Pancreas (tissue), 10 donors: ENCODE data around the gene ARV1. TPM values are rescaled to one million over a fixed set of nuclear protein-coding genes. Genes with fewer than 3 reads are reported as not detected.
"Not testable (repeated sequence)": the region's sequence is repeated elsewhere in the genome, so short reads cannot be mapped to it uniquely, and the experiment has no call there.

Source experiments
- ATAC-seq, 4 donors: fragments of 200-7000 bp; cut with Tn5 transposase; one replicate each; pipeline versions ENCODE4 v1.8.0 to v1.9.1; 2020; ENCODE audit warnings: mild to moderate bottlenecking in 4 of 4, moderate library complexity in 4 of 4
- DNase-seq, 6 donors: peaks; one replicate each; pipeline ENCODE4 v3.0.0-alpha.2; 2020
- FAIRE-seq: peaks from 2 replicates; lab custom pipeline; 2012; peaks lifted over from hg19 to GRCh38; lab: Jason Lieb, UNC
- H3K27ac ChIP-seq, 4 donors: fragments of 200-600 bp; sonication (generic); 1 replicate in 3 of 4; 2 replicates in 1 of 4; pipeline versions ENCODE4 v1.5.0 to v1.8.0; 2020
- H3K27me3 ChIP-seq, 4 donors: fragments of 200-600 bp; one replicate each; pipeline ENCODE4 v1.8.0; 2021
- H3K36me3 ChIP-seq, 3 donors: fragments of 200-600 bp; sonication (generic) in 1 of 3; one replicate each; pipeline versions ENCODE4 v1.5.0 to v1.8.0; 2020 to 2021
- H3K4me1 ChIP-seq, 3 donors: fragments of 200-600 bp; one replicate each; pipeline ENCODE4 v1.8.0; 2021
- H3K4me3 ChIP-seq, 4 donors: fragments of 200-600 bp; sonication (generic) in 2 of 4; one replicate each; pipeline versions ENCODE4 v1.5.0 to v1.8.0; 2020 to 2021
- H3K9me3 ChIP-seq, 4 donors: fragments of 200-600 bp; one replicate each; pipeline ENCODE4 v1.8.0; 2021
- WGBS, 2 donors: extraction: QIAGEN DNeasy Blood & Tissue Kit; methylation state at CpG; one replicate each; pipeline ENCODE4 v1.1.7; 2013; 5-methylcytosine and 5-hydroxymethylcytosine counted together
- intact Hi-C, 3 donors: fragments of 100-400 bp; cut with DNase I; formaldehyde crosslinking; loops; one replicate each; pipeline versions ENCODE4 v1.11.1 to v1.14.2; 2022
- polyA plus RNA-seq, 2 donors: library from polyadenylated mRNA; stranded (reverse); fragments of 200-250 nt; gene quantifications; one replicate each; pipeline ENCODE4 v1.2.3, GENCODE V29; 2013
- total RNA-seq, 6 donors: library from RNA; stranded (reverse); fragmentation: NEBNext Ultra II Directional in 4 of 6; extraction: Animal tissue kit (Norgen Biotek cat#: 25700) in 4 of 6; gene quantifications; one replicate each; pipeline versions ENCODE4 v1.2.1 to v1.2.4, GENCODE V29; 2021 to 2023
- TF ChIP-seq, protein P1 (sequence below), 4 donors: fragments of 200-600 bp; sonication (generic) in 3 of 4; IDR thresholded peaks; one replicate each; pipeline versions ENCODE4 v1.5.0 to v1.8.0; 2021; ENCODE audit warnings: antibody characterized with exemption in 4 of 4
- donor health status: healthy with polysubstance abuse.
- donor health status: DM: no; HTN: no; CAD: no; lungs with moderate emphysema.
- donor health status: DM: no; HTN: no; CAD: no.
- donor health status: control.
- donor health status: control.
- donor health status: Bipolar disorder and iron deficiency.
- donor health status: DM: yes; HTN: yes; CAD: no.
- donor health status: DM: no; HTN: no; CAD: no.
- donor health status: DM: no; HTN: no; CAD: no.
- donor health status: DM: yes; HTN: yes; CAD: no.

The ARV1 gene
- total and polyA plus RNA-seq, 8 donors, result 7.4 to 20.1 (median 9.0) TPM

DNA sequence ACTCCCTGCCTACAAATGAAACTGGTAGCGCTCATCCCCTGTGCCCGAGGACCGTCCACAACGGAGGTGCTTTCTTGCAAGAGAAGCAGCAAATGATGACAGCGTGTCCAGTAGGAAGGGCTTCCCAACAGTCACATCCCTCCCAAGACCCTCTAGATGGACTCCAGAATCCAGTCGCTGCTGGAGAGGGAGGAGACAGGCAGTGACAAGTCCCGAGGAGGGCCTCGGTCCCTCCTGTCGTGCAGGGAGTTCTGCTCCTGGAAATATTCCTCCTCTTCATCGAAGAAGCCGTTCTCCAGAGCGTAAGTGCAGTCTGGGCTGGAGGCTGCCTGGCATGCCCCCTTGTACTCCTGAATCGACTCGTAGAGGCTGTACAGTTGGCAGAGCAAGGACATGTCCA, 40.8 kb downstream of the ARV1 start:
- DNase-seq (no peak), FAIRE-seq (no peak), ATAC-seq (no peak)
- WGBS, 2 donors, result 91 to 93% methylated on average over 14 of the region's 14 CpGs
- no peaks in the 10 kb centered on the region for H3K9me3 ChIP-seq
- TF ChIP-seq, protein P1, sequence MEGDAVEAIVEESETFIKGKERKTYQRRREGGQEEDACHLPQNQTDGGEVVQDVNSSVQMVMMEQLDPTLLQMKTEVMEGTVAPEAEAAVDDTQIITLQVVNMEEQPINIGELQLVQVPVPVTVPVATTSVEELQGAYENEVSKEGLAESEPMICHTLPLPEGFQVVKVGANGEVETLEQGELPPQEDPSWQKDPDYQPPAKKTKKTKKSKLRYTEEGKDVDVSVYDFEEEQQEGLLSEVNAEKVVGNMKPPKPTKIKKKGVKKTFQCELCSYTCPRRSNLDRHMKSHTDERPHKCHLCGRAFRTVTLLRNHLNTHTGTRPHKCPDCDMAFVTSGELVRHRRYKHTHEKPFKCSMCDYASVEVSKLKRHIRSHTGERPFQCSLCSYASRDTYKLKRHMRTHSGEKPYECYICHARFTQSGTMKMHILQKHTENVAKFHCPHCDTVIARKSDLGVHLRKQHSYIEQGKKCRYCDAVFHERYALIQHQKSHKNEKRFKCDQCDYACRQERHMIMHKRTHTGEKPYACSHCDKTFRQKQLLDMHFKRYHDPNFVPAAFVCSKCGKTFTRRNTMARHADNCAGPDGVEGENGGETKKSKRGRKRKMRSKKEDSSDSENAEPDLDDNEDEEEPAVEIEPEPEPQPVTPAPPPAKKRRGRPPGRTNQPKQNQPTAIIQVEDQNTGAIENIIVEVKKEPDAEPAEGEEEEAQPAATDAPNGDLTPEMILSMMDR (IDR thresholded peaks at IDR 0.05), result no peak
- H3K4me3 ChIP-seq, result no peak overlapping the region
- no peak overlapping the region for H3K27ac ChIP-seq
- H3K27me3 ChIP-seq, result no peaks in the 10 kb centered on the region
- H3K36me3 ChIP-seq, result no peaks in the 10 kb centered on the region
- H3K4me1 ChIP-seq, result no peaks in the 10 kb centered on the region
- intact Hi-C loops, result no loop called here

DNA sequence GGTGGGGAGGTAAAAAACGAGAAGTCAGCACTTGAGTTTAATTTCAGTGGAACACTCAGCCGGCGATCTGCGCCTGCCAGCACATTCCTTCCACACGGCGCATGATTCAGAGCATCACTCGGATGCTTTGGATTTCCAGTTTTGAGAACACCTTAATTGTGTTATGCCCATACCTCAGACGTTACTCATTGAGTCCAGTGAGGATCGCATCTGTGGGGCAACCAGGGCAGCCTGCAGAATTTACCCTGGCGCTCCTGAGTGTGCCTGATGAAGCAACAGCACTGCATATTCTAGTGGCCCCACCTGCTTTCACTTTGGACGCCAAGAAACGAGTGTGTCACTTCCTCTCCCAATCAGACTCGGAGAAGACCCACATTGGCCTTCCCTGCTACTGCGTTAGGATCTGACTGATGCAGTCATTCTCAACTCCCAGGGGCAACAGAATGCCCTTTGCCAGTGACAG, 41.3 kb downstream of the ARV1 start:
- Histone ChIP-seq H3K36me3 (no peaks in the 10 kb centered on the region), H3K27ac (no peak overlapping the region), H3K4me3 (no peak overlapping the region), H3K4me1 (no peaks in the 10 kb centered on the region), H3K9me3 (no peaks in the 10 kb centered on the region), H3K27me3 (no peaks in the 10 kb centered on the region)
- ATAC-seq (no peak), DNase-seq (no peak), FAIRE-seq (no peak)
- 86 to 92% methylated on average over 14 of the region's 14 CpGs for WGBS, 2 donors
- TF ChIP-seq, protein P1 (IDR thresholded peaks at IDR 0.05), result no peak
- intact Hi-C loops, result no loop called here

DNA sequence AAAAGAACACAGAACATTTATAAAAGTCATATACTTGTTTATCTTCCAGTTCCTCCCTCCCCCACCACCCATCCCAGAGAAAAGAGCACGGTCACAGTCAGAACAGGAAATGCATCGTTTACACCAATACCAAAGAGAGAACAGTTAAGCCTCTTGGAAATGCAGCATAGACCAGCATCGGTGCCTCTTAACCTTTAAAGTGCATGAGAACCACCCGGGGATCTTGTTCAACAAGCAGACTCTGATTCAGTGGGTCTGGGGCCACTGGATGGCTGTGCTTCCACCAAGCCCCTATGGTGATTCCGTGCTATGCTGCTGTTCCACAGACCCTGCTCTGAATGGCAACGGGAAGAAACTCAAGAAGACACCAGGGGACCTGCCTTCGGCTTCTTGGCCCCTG, 41.9 kb downstream of the ARV1 start:
- no peaks in the 10 kb centered on the region for H3K27me3 ChIP-seq
- ATAC-seq, result no peak
- TF ChIP-seq, protein P1 (IDR thresholded peaks at IDR 0.05), result no peak
- no peaks in the 10 kb centered on the region for H3K36me3 ChIP-seq
- no peak for FAIRE-seq
- DNase-seq, result no peak
- no peaks in the 10 kb centered on the region for H3K9me3 ChIP-seq
- no peaks in the 10 kb centered on the region for H3K4me1 ChIP-seq
- intact Hi-C loops, result no loop called here
- WGBS, 2 donors, result 75 to 82% methylated on average over 7 of the region's 7 CpGs
- H3K27ac ChIP-seq, result no peak overlapping the region
- H3K4me3 ChIP-seq, result no peak overlapping the region

DNA sequence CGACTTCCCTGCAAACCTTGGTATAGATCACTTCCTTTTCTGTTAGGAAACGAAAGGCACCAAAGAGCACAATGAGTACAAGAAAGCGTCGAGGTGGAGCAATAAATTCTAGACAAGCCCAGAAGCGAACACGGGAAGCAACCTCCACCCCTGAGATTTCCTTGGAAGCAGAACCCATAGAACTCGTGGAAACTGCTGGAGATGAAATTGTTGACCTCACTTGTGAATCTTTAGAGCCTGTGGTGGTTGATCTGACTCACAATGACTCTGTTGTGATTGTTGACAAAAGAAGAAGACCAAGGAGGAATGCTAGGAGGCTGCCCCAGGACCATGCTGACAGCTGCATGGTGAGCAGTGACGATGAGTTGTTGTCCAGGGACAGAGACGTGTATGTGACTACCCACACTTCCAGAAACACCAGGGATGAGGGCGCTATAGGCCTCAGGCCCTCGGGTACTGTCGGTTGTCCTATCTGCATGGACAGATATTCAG, 42.7 kb downstream of the ARV1 start:
- DNase-seq, result no peak
- Histone ChIP-seq H3K36me3 (no peaks in the 10 kb centered on the region), H3K27ac (no peak overlapping the region), H3K4me3 (no peak overlapping the region), H3K9me3 (no peaks in the 10 kb centered on the region), H3K4me1 (no peaks in the 10 kb centered on the region), H3K27me3 (no peaks in the 10 kb centered on the region)
- FAIRE-seq, result no peak
- TF ChIP-seq, protein P1 (IDR thresholded peaks at IDR 0.05), result no peak
- no peak for ATAC-seq
- 90 to 91% methylated on average over 12 of the region's 12 CpGs for WGBS, 2 donors
- intact Hi-C loops, result no loop called here

DNA sequence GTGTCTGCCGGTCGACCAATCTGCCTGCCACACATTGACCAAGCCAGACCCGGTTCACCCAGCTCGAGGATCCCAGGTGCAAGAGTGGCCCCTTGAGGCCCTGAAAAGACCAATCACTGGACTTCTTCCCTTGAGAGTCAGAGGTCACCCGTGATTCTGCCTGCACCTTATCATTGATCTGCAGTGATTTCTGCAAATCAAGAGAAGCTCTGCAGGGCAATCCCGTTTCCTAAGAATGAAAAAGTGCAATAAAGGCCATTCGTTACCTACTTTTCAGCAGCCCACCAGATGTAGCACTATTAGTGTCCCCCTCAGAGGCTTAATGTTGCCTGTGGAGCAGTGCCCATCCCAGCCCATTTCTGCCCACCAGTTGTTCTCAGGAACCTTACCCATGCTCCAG, 43.6 kb downstream of the ARV1 start:
- 93% methylated on average over 7 of the region's 7 CpGs for WGBS, 2 donors
- H3K36me3 ChIP-seq, H3K27ac ChIP-seq, H3K9me3 ChIP-seq, DNase-seq, ATAC-seq, H3K4me3 ChIP-seq, intact Hi-C loops, FAIRE-seq, H3K27me3 ChIP-seq, H3K4me1 ChIP-seq: not testable (repeated sequence)
